WI38 (cell line): ENCODE results near the gene SERPINB4.
"Not testable (repeated sequence)": the region's sequence is repeated elsewhere in the genome, so short reads cannot be mapped to it uniquely, and the experiment has no call there.

Experiments
- H3K4me3 ChIP-seq: 2 replicates; pipeline ENCODE4 v1.5.1; 2011; ENCODE audit warnings: low read depth, mild to moderate bottlenecking, control low read depth, low read length
- TF ChIP-seq, protein P1 (sequence below): IDR thresholded peaks from 2 replicates; pipeline ENCODE4 v1.5.1; 2012; ENCODE audit warnings: low read depth, mild to moderate bottlenecking, control low read depth, low read length

SERPINB4 gene

DNA sequence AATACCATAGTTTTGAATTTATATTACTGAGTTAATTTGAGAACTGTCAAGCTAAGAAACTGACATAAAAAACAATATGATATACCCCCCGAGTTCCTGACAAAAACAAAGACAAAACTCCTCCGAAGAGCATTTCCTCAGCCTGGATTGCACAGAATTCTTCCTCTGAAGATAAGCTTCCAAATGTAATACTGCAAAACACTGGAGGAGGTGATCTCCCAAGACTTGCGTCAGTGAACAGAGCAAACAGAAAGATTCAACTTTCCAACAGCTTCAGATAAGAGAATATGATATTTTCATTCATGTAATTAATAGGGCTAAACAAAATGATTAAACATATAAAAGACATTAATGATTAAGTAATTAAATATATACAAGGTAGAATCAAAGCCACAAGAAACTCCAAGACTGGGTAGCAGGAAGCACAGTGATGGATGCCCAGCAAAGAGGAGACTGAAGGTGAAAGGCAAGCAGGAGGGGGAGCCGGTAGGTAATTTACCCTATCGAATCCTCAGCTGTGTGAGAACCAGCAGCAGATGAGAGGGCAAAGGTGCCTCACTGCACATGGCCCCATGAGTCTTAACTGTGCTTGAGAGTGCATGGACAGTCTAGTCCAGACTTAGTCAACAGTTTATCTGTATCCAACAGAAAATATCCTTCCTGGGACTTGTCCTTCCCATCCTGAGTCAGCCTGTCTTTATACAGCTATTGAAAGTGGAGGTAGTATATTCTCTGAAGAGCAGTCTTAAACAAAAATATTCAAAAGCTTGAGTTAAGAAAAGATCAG is 36.0 kb upstream of the SERPINB4 start:
- TF ChIP-seq, protein P1, sequence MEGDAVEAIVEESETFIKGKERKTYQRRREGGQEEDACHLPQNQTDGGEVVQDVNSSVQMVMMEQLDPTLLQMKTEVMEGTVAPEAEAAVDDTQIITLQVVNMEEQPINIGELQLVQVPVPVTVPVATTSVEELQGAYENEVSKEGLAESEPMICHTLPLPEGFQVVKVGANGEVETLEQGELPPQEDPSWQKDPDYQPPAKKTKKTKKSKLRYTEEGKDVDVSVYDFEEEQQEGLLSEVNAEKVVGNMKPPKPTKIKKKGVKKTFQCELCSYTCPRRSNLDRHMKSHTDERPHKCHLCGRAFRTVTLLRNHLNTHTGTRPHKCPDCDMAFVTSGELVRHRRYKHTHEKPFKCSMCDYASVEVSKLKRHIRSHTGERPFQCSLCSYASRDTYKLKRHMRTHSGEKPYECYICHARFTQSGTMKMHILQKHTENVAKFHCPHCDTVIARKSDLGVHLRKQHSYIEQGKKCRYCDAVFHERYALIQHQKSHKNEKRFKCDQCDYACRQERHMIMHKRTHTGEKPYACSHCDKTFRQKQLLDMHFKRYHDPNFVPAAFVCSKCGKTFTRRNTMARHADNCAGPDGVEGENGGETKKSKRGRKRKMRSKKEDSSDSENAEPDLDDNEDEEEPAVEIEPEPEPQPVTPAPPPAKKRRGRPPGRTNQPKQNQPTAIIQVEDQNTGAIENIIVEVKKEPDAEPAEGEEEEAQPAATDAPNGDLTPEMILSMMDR, result no peak
- no peak overlapping the region for H3K4me3 ChIP-seq

DNA sequence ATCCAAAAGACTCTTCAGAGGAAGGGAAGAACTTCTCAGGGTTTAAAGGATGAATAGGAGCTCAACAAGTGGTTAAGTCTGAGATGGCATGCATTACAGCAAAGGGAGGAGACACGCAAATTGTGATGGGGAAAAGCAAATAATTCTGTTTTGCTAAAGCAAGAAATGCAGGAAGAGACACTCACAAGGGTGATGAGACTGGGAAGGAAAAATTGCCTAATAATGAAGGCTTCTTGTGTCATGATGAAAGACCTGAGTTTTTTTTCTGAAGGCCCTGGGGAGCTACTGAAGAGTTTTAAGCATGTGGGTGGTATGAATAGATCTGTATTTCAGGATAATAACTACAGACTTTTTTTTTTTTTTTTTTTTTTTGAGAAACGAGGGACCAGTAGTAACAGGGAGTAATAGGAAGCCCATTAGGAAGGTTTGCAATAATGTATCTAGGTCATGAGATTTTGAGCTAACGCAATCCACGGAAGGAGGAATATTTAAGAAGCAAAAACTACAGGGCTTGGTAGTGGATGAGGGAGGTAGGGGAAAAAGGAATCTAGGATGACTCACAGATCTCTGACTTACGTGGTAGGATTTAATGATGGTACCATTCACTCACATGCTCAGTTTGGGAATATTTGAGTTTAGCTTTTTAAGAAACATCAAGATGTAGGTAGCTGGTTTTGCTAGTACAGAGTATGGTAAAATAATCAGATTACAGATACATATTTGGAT is 33.6 kb upstream of the SERPINB4 start:
- H3K4me3 ChIP-seq, result no peak overlapping the region
- TF ChIP-seq, protein P1, result no peak

DNA sequence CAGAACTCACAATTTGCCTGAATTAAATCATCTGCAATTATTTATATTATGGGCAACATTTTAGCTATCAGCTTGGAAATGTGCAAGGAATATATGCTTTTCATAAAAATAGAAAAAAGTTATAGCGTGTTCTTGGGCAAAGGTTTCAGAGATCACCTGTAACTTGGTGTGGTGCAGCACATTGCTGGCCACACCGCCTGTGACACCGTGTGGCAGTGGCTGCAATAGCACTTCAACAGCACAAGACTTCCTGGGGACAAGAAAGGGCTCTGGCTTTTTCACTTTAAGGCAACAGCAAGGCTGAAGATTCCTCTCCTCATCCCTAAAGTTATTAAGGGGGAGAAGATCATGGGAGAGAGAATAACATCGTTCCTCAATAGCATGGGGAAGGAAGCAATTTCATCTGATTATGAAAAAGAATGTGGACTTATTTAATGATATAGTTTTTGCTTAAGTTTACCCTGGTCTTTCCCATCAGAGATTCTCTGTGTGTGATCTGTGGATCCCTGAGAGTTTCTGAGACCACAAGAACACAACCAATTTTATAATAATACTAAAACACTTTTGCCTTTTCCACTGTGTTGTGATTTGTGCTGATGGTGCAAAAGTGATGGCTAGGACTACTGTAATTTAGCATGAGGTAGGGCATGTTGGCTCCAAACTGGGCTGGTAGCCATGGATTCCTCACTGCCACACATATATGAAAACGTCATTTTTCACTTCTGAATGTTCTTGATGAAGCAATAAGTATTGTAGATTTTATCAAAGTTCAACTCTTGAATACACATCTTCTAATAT is 32.7 kb upstream of the SERPINB4 start:
- no peak overlapping the region for H3K4me3 ChIP-seq

DNA sequence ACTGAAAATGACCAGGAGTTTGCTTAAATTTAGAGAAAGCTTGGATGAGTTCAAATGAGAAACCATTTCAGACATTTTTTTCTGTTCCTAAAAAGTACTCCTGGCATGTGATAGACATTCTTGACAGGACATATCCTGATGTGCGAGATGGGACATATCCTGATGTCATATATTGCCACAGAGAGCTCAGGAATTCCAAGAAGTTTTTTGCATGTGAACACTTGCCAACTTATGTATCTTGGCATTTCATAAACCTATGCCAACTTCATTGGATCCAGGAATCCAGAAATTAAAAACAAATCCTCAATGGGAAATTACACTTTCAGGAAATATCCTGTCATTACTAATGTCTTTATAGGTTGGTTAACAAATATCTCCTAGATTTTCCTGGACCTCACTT is 20.5 kb upstream of the SERPINB4 start:
- no peak overlapping the region for H3K4me3 ChIP-seq
- TF ChIP-seq, protein P1, result no peak

More for the DNA sequence above, 32.7 kb upstream of the SERPINB4 start:
- TF ChIP-seq, protein P1, result no peak

DNA sequence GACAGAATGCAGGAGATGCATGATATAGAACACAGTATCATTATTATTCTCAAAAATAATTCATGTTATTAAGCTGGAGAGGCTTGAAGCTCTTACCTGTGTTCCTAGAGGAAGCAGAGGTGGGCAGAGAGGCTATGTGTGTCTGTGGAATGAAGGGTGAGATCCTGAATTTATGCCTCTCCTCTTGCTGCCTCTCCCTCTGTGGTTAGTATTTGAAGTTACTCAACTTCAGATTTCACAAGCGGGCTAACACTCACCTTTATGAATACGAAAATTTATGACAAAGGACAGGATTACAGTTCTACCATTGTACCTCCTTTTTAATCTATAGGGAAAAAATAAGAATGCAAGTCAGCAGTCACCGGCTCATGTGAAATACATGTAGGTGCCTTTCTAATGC is 17.7 kb upstream of the SERPINB4 start, which contains the start of gene SERPINB3:
SERPINB3 (minus strand) TSS at position 144 of the 400 bp plus-strand sequence. CDS start 677 bp downstream, outside the sequence.
- H3K4me3 ChIP-seq, result not testable (repeated sequence)

DNA sequence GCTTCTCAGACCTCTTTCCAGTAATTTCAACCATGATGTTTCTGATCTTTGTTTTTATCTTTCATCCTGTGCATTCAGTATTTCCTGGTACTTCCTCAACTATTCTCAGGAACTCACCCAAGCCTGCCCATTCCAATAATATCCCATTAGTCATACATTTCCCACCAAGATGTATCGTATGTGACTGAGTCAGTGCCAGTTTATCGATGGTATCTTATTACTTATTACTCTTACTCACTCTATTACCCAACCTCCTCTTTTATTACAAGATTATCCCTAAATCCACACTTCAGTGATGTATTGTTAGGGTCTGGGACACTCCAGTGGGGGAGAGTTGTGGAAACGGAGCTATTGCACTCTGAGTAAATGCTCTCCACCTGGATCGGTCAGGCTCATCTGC is 14.9 kb upstream of the SERPINB4 start:
- H3K4me3 ChIP-seq, result not testable (repeated sequence)

DNA sequence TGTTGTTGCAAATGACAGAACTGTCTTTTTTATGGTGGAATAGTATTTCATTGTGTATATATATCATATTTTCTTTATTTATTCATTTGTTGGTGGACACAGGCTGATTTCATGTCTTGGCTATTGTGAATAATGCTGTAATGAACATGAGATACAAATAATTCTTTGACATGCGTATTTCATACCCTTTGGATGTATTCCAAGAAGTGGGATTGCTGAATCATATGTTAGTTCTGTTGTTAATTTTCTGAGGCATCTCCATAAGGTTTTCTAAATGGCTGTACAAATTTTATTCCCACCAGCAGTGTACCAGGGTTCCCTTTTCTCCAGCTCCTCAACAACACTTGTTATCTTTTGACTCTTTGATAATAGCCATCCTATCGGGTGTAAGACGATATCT is 6.2 kb upstream of the SERPINB4 start:
- H3K4me3 ChIP-seq, result not testable (repeated sequence)

DNA sequence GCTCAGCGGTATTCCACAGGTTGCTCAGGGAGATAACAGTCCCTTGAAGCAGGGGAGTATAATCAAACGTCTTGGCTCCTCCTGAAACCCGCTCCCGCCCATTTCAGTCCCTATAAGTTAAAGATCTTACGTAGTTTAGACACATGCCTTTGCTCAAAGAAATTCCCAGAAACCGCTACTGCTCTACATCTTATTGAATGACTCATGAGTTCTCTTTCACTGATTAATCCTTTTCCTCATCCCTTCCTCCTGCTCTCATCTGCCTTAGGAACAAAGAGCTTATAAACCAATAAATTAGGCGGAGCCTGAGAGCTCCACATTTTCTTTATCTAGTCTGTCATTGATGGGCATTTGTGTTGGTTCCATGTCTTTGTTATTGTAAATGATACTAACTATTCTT is 4.2 kb upstream of the SERPINB4 start:
- TF ChIP-seq, protein P1, result no peak

More for the DNA sequence above, 4.2 kb upstream of the SERPINB4 start:
- no peak overlapping the region for H3K4me3 ChIP-seq
